HuH-7 (cell line): ENCODE results near the gene LRRC8B.

Experiments used
- DNase-seq: peaks from one replicate; pipeline ENCODE4 v3.0.0; 2011; ENCODE audit warnings: low spot score

LRRC8B gene

GRCh38 chr1:89547563-89548116 lies 23.0 kb downstream of the LRRC8B start:
- DNase-seq, result no peak

GRCh38 chr1:89548122-89548857 lies 23.7 kb downstream of the LRRC8B start:
- DNase-seq, result no peak

GRCh38 chr1:89550995-89551394 lies 26.4 kb downstream of the LRRC8B start:
- DNase-seq, result no peak

- DNase-seq, result peak; percentile 24
These were observed 27.9 kb downstream of the LRRC8B start for GRCh38 chr1:89552471-89553081.

- DNase-seq, result no peak
These were observed 28.5 kb downstream of the LRRC8B start for GRCh38 chr1:89553157-89553556.

GRCh38 chr1:89555550-89555949 lies 30.9 kb downstream of the LRRC8B start:
- no peak for DNase-seq

- no peak for DNase-seq
These were observed 32.3 kb downstream of the LRRC8B start for GRCh38 chr1:89556726-89557444.

- DNase-seq, result no peak
These were observed 32.8 kb downstream of the LRRC8B start for GRCh38 chr1:89557445-89557825.

- no peak for DNase-seq
These were observed 33.3 kb downstream of the LRRC8B start for GRCh38 chr1:89557956-89558355.

- no peak for DNase-seq
These were observed 39.5 kb downstream of the LRRC8B start for GRCh38 chr1:89563957-89564604.

GRCh38 chr1:89565521-89565920 lies 40.9 kb downstream of the LRRC8B start:
- DNase-seq, result no peak

- no peak for DNase-seq
These were observed 42.1 kb downstream of the LRRC8B start for GRCh38 chr1:89566761-89567174.

- no peak for DNase-seq
These were observed 43.2 kb downstream of the LRRC8B start for GRCh38 chr1:89567797-89568196.

GRCh38 chr1:89573410-89573809 lies 48.8 kb downstream of the LRRC8B start:
- DNase-seq, result no peak

- DNase-seq, result no peak
These were observed 50.0 kb downstream of the LRRC8B start for GRCh38 chr1:89574621-89575020.

GRCh38 chr1:89575207-89575606 lies 50.6 kb downstream of the LRRC8B start:
- no peak for DNase-seq

GRCh38 chr1:89576013-89576412 lies 51.4 kb downstream of the LRRC8B start:
- no peak for DNase-seq

GRCh38 chr1:89578151-89578550 lies 53.5 kb downstream of the LRRC8B start:
- DNase-seq, result no peak

GRCh38 chr1:89578946-89579684 lies 54.5 kb downstream of the LRRC8B start:
- DNase-seq, result no peak

GRCh38 chr1:89580036-89580435 lies 55.4 kb downstream of the LRRC8B start:
- DNase-seq, result no peak

GRCh38 chr1:89581859-89582258 lies 57.2 kb downstream of the LRRC8B start:
- no peak for DNase-seq

- DNase-seq, result no peak
These were observed 57.9 kb downstream of the LRRC8B start for GRCh38 chr1:89582571-89582970.
